ENCODE data around the gene COMT. TPM values are rescaled to one million over a fixed set of nuclear protein-coding genes. Genes with fewer than 3 reads are reported as not detected.

COMT gene
- total and polyA plus RNA-seq, 5 donors from 2014 or later: 27.3 to 106 (median 93.0) TPM

GRCh38 chr22:19984851-19985811 is 43.6 kb downstream of the COMT start:
- no peaks in the 10 kb centered on the region for H3K9me3 ChIP-seq (ENCODE audit: control insufficient read depth in 2 of 2, low read length in 2 of 2)
- Mint-ChIP-seq H3K27me3 (peaks cover 8% of the 10 kb centered on the region), H3K36me3 (no peaks in the 10 kb centered on the region), H3K4me3 (peak overlapping the region in 2 of 4 donors; percentile 21 to 36), H3K4me1 (peaks cover 0 to 9% (median 0%) of the 10 kb centered on the region in 4 donors), H3K9me3 (no peaks in the 10 kb centered on the region), H3K27ac (no peak overlapping the region)
- no peak for DNase-seq
- H3K36me3 ChIP-seq (ENCODE audit: control insufficient read depth, insufficient read depth, low read length): no peaks in the 10 kb centered on the region
- peaks cover 11% of the 10 kb centered on the region for H3K4me1 ChIP-seq (ENCODE audit: control insufficient read depth, insufficient read depth, low read length, poor library complexity, severe bottlenecking)
- no peak overlapping the region for H3K27ac ChIP-seq (ENCODE audit: insufficient read depth, low read length, poor library complexity, severe bottlenecking)
- no peak for ATAC-seq (ENCODE audit: low read depth in 2 of 2)
- no peaks in the 10 kb centered on the region for H3K27me3 ChIP-seq (ENCODE audit: control insufficient read depth, insufficient read depth, low read length)
- no peak overlapping the region for H3K4me3 ChIP-seq (ENCODE audit: low read depth, low read length)

- H3K27ac ChIP-seq (ENCODE audit: insufficient read depth, low read length, poor library complexity, severe bottlenecking): no peak overlapping the region
- no peaks in the 10 kb centered on the region for H3K36me3 ChIP-seq (ENCODE audit: control insufficient read depth, insufficient read depth, low read length)
- peaks cover 8% of the 10 kb centered on the region for H3K27me3 Mint-ChIP-seq
- H3K4me3 ChIP-seq (ENCODE audit: low read depth, low read length): no peak overlapping the region
- H3K9me3 ChIP-seq (ENCODE audit: control insufficient read depth in 2 of 2, low read length in 2 of 2): no peaks in the 10 kb centered on the region
- no peak overlapping the region for H3K27ac Mint-ChIP-seq
- peak overlapping the region in 3 of 4 donors; percentile 40 to 75 (median 58) for H3K4me3 Mint-ChIP-seq
- H3K4me1 Mint-ChIP-seq: peaks cover 0 to 9% (median 0%) of the 10 kb centered on the region in 4 donors
- DNase-seq (no peak), ATAC-seq (ENCODE audit: low read depth in 2 of 2) (no peak)
- peaks cover 11% of the 10 kb centered on the region for H3K4me1 ChIP-seq (ENCODE audit: control insufficient read depth, insufficient read depth, low read length, poor library complexity, severe bottlenecking)
- H3K27me3 ChIP-seq (ENCODE audit: control insufficient read depth, insufficient read depth, low read length): no peaks in the 10 kb centered on the region
- no peaks in the 10 kb centered on the region for H3K36me3 Mint-ChIP-seq
- H3K9me3 Mint-ChIP-seq: no peaks in the 10 kb centered on the region
Measured at GRCh38 chr22:19986011-19986409, 44.4 kb downstream of the COMT start.

DNA sequence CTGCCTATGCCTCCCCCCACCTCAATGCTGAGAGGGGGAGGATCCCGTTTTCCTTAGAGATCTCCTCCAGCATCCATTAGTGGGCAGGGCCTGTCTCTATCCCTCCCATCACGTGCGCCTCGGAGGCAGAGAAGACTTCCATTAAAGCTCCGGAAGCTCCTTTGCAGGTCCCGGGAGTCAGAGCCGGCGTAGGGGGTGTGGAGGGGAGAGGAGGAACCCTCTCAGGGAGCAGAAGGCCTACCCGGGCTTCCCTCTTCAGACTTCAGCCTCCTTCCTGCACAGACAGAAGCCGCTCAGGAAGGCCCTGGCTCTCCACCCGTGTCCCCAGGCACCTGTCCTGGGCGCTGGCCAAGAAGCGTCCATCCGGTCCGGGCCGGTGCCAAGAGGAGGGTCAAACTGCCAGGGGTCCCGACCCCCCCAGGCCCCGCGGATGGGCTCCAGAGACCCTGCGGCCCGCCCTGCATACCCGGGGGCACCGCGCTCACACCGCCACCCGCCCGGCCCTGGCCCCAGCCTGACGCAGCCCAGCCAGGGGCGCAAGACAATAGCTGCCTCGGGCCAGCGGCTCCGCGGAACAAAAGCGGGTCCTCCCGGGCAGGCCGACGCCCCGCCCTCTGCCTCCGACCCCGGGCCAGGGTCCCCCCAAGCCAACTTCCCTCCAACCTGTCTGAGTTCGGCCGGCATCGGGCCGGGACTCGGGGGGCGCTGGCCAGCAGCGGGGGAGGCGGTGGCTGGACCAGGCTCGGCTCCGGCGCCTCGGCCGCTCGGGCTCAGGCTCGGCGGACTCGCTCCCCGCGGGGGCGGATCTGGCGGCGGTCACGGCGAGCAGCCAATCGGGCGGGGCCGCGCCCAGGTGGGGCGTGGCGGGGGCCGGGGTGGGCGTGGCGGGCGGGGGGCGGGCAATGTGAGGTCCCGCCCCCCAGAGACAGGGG is 45.1 kb downstream of the COMT start:
- Histone ChIP-seq H3K4me3 (ENCODE audit: low read depth, low read length) (no peak overlapping the region), H3K9me3 (ENCODE audit: control insufficient read depth in 2 of 2, low read length in 2 of 2) (no peaks in the 10 kb centered on the region), H3K36me3 (ENCODE audit: control insufficient read depth, insufficient read depth, low read length) (no peaks in the 10 kb centered on the region), H3K27me3 (ENCODE audit: control insufficient read depth, insufficient read depth, low read length) (no peaks in the 10 kb centered on the region), H3K27ac (ENCODE audit: insufficient read depth, low read length, poor library complexity, severe bottlenecking) (no peak overlapping the region), H3K4me1 (ENCODE audit: control insufficient read depth, insufficient read depth, low read length, poor library complexity, severe bottlenecking) (peaks cover 11% of the 10 kb centered on the region)
- H3K27me3 Mint-ChIP-seq: peaks cover 8% of the 10 kb centered on the region
- ATAC-seq (ENCODE audit: low read depth in 2 of 2): peak; percentile 63 to 75
- no peak overlapping the region for H3K27ac Mint-ChIP-seq
- DNase-seq: peak; percentile 39 to 55 (median 45)
- H3K4me1 Mint-ChIP-seq: peaks cover 0 to 9% (median 0%) of the 10 kb centered on the region in 4 donors
- peak overlapping the region in 3 of 4 donors; percentile 40 to 75 (median 58) for H3K4me3 Mint-ChIP-seq
- H3K36me3 Mint-ChIP-seq: no peaks in the 10 kb centered on the region
- no peaks in the 10 kb centered on the region for H3K9me3 Mint-ChIP-seq

DNA sequence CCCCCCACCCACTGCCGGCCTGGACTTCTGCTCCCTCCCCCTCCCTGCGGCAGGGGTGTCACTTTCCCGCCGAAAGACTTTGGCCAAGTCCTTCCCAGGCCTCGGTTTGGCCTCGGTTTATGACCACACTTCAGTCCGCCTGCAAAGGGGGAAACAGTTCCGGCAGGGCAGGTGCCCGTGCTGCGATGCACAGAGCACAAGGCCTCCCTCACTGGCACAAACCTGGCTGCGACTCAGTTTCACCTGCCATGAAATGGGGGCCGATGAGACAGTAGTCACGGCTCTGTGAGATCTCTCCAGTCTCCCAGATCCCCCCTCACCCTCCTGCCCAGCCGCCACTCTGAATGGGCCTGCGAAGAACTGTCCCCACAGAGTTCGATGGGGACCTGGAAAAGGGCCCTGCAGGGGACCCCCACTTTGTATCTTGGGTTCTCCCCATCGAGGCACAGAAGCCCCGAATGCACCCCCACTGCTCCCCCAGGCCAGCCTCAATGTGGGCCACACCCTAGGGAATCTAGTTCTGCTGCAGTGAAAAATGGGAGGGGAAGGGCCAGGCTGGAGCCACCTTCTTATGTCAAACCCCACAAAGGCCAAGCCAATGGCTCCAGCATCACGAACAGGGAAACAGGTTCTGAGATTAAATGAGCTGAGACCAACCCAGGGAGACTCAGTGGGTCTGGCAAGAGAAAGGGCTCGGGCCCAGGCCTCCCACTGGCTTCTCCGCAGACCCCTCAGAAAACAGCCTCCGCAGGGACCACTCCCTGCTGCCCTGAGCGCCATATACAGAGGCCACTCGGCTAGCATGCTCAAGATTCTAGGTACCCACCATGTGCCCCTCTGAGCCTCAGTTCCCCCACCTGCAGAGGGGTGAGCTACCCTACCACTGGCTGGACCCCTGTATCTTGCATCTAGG is 46.1 kb downstream of the COMT start:
- DNase-seq (no peak), ATAC-seq (ENCODE audit: low read depth in 2 of 2) (no peak)

DNA sequence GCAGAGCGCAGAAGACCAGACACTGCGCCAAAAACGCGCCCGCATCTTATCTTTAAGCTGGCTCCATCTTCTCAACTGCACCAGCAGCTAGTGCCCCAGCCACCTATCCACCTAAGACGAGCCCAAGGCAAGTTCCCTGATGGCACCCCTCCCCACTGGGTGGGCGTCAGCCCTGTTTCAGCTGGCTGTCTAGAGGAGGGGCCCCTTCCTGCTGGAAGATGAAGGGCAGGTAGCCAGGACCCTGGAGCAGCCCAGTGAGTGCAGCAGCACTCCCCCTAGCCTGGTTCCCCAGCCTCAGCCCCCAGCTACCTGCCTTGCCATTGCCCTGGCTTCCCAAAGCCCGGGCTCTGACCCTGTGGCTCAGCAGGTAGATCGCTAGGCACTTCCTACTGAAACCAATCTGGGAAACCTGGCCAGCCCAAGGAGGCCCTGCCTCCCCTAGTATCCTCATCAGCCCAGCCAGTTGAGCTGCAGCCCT is 46.8 kb downstream of the COMT start:
- DNase-seq (no peak), ATAC-seq (ENCODE audit: low read depth in 2 of 2) (no peak)
- Mint-ChIP-seq H3K4me1 (peaks cover 0 to 9% (median 0%) of the 10 kb centered on the region in 4 donors), H3K36me3 (no peaks in the 10 kb centered on the region), H3K27ac (no peak overlapping the region), H3K9me3 (no peaks in the 10 kb centered on the region), H3K27me3 (peaks cover 8% of the 10 kb centered on the region), H3K4me3 (peak overlapping the region in 3 of 4 donors; percentile 63 to 78 (median 65))
- H3K4me1 ChIP-seq (ENCODE audit: control insufficient read depth, insufficient read depth, low read length, poor library complexity, severe bottlenecking): peaks cover 11% of the 10 kb centered on the region
- no peaks in the 10 kb centered on the region for H3K36me3 ChIP-seq (ENCODE audit: control insufficient read depth, insufficient read depth, low read length)
- no peak overlapping the region for H3K27ac ChIP-seq (ENCODE audit: insufficient read depth, low read length, poor library complexity, severe bottlenecking)
- H3K27me3 ChIP-seq (ENCODE audit: control insufficient read depth, insufficient read depth, low read length): no peaks in the 10 kb centered on the region
- H3K9me3 ChIP-seq (ENCODE audit: control insufficient read depth in 2 of 2, low read length in 2 of 2): no peaks in the 10 kb centered on the region
- no peak overlapping the region for H3K4me3 ChIP-seq (ENCODE audit: low read depth, low read length)

More for the DNA sequence above, 46.1 kb downstream of the COMT start:
- Histone ChIP-seq H3K4me1 (ENCODE audit: control insufficient read depth, insufficient read depth, low read length, poor library complexity, severe bottlenecking) (peaks cover 11% of the 10 kb centered on the region), H3K27ac (ENCODE audit: insufficient read depth, low read length, poor library complexity, severe bottlenecking) (no peak overlapping the region), H3K4me3 (ENCODE audit: low read depth, low read length) (no peak overlapping the region), H3K36me3 (ENCODE audit: control insufficient read depth, insufficient read depth, low read length) (no peaks in the 10 kb centered on the region), H3K27me3 (ENCODE audit: control insufficient read depth, insufficient read depth, low read length) (no peaks in the 10 kb centered on the region), H3K9me3 (ENCODE audit: control insufficient read depth in 2 of 2, low read length in 2 of 2) (no peaks in the 10 kb centered on the region)
- Mint-ChIP-seq H3K36me3 (no peaks in the 10 kb centered on the region), H3K9me3 (no peaks in the 10 kb centered on the region), H3K27me3 (peaks cover 8% of the 10 kb centered on the region), H3K27ac (no peak overlapping the region), H3K4me1 (peaks cover 0 to 9% (median 0%) of the 10 kb centered on the region in 4 donors), H3K4me3 (peak overlapping the region in 3 of 4 donors; percentile 63 to 78 (median 65))

GRCh38 chr22:19988965-19989724 is 47.6 kb downstream of the COMT start:
- Histone ChIP-seq H3K4me3 (ENCODE audit: low read depth, low read length) (no peak overlapping the region), H3K27me3 (ENCODE audit: control insufficient read depth, insufficient read depth, low read length) (no peaks in the 10 kb centered on the region), H3K27ac (ENCODE audit: insufficient read depth, low read length, poor library complexity, severe bottlenecking) (no peak overlapping the region), H3K36me3 (ENCODE audit: control insufficient read depth, insufficient read depth, low read length) (no peaks in the 10 kb centered on the region), H3K9me3 (ENCODE audit: control insufficient read depth in 2 of 2, low read length in 2 of 2) (no peaks in the 10 kb centered on the region), H3K4me1 (ENCODE audit: control insufficient read depth, insufficient read depth, low read length, poor library complexity, severe bottlenecking) (peaks cover 11% of the 10 kb centered on the region)
- DNase-seq: no peak
- Mint-ChIP-seq H3K36me3 (no peaks in the 10 kb centered on the region), H3K27me3 (peaks cover 8% of the 10 kb centered on the region), H3K27ac (no peak overlapping the region), H3K9me3 (no peaks in the 10 kb centered on the region), H3K4me1 (peaks cover 0 to 9% (median 0%) of the 10 kb centered on the region in 4 donors), H3K4me3 (peak overlapping the region in 1 of 4 donors; percentile 69)
- no peak for ATAC-seq (ENCODE audit: low read depth in 2 of 2)
